GM12892 (cell line): Measurements from ENCODE around the gene CRKL.

ENCODE experiments used
- POLR2AphosphoS5 ChIP-seq: IDR thresholded peaks from 2 replicates; pipeline ENCODE4 v1.6.1; 2011; ENCODE audit warnings: low read depth, low read length, control low read depth
- TAF1 ChIP-seq: IDR thresholded peaks from 2 replicates; pipeline ENCODE4 v1.6.1; 2011; ENCODE audit warnings: low read depth, mild to moderate bottlenecking, control low read depth, low read length, borderline replicate concordance

DNA sequence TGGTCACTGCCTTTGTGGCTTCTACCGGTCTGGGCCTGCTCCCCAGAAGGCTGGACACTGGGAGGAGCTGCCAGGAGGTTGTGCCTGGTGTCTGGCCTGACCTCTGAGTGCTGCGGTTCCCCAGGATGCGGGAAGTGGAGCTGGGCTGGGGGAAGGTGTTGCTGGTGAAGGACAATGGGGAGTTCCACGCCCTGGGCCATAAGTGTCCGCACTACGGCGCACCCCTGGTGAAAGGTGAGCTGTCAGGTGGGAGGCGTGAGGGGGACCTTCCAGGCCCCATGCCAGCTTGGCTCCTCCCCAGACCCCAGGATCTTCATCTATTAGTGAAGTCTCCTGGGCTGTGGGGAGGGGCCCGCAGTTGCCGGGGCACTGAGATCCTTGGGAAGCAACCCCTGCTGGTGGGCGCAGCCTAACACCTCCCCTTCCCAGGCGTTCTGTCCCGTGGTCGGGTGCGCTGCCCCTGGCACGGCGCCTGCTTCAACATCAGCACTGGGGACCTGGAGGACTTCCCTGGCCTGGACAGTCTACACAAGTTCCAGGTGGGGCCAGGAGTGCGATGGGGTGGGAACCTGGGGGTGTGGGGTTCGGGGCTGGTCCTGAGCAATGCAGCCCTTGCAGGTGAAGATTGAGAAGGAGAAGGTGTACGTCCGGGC lies 56.6 kb downstream of the CRKL start:
- TF ChIP-seq TAF1 (no peak), POLR2AphosphoS5 (no peak)
